Measurements from ENCODE around the gene ICA1L. TPM values are rescaled to one million over a fixed set of nuclear protein-coding genes. Genes with fewer than 3 reads are reported as not detected.

ICA1L gene
- total and polyA plus RNA-seq, 2 of the 8 experiments (the other 6 are each of a cell fraction or from before 2014, with no cell fraction given), result 1.1 to 3.4 TPM

- H4K91ac ChIP-seq (replicated peaks; ENCODE audit: insufficient read length, low read length), result peak within 1 kb of the TSS; percentile 75
- H3K56ac ChIP-seq (replicated peaks; ENCODE audit: insufficient read length, low read depth, low read length), result peak within 1 kb of the TSS; percentile 81
- whole genome bisulfite sequencing, 2 experiments (ENCODE audit: extremely low coverage in 1 of 2, insufficient coverage in 1 of 2, insufficient read length in 1 of 2, insufficient replicate concordance in 2 of 2, low coverage in 1 of 2, low lambda C conversion rate in 2 of 2, missing lambda C conversion rate in 1 of 2), result 2% methylated on average over 35 of the region's 39 CpGs; no CpG with 5 or more reads in 1 of the 2 experiments
- no peaks in the 10 kb centered on the region for H3K9me3 ChIP-seq (ENCODE audit: insufficient read depth in 2 of 2, low read depth in 1 of 2, low read length in 1 of 2)
- ChIA-PET POLR2A (ENCODE audit: partially characterized antibody) (interaction anchor here (0.7 to 2.6 kb wide), 21 partner anchors 11 to 416 kb away, joined by 3 to 10 read pairs (median 4); partner anchors contain the start of genes ABI2, CYP20A1, ICA1L and NBEAL1), CTCF (ENCODE audit: partially characterized antibody) (interaction anchor here (0.6 kb wide), 2 partner anchors 176 to 328 kb away, joined by 3 read pairs; no protein-coding TSS in a partner anchor)
- H2BK5ac ChIP-seq (ENCODE audit: low read depth, low read length), result peak within 1 kb of the TSS; percentile 98
- no peak within 1 kb of the TSS for H3K23ac ChIP-seq (ENCODE audit: insufficient read length)
- H2BK120ac ChIP-seq (replicated peaks; ENCODE audit: low read depth, low read length), result peak within 1 kb of the TSS; percentile 75
- peaks cover 0 to 10% (median 1%) of the 10 kb centered on the region in 4 experiments; a peak in 2 of 8 replicates for H3K36me3 ChIP-seq (ENCODE audit: control insufficient read depth in 2 of 4, insufficient read depth in 4 of 4, low read length in 3 of 4)
- FAIRE-seq (peak; percentile 42), DNase-seq (ENCODE audit: low read depth in 1 of 2, low spot score in 2 of 2) (peak; percentile 56 to 88)
- H3K14ac ChIP-seq (ENCODE audit: insufficient read length), result no peak within 1 kb of the TSS
- H3K79me2 ChIP-seq (ENCODE audit: control insufficient read depth in 1 of 2, insufficient read depth in 2 of 2, low read length in 2 of 2), result peaks cover 20 to 48% of the 10 kb centered on the region in 2 experiments
- H3K4me1 ChIP-seq (replicated peaks in 1 of 4; ENCODE audit: control insufficient read depth in 3 of 4, insufficient read depth in 4 of 4, low read length in 3 of 4), result no peaks in the 10 kb centered on the region; a peak in 1 of 7 replicates
- peak within 1 kb of the TSS; percentile 99 for H3K18ac ChIP-seq (ENCODE audit: extremely low read depth, low read length)
- H2AK5ac ChIP-seq (ENCODE audit: low read depth, low read length), result peak within 1 kb of the TSS; percentile 95; the same call in 1 of the 2 replicates
- peak within 1 kb of the TSS; percentile 83; the same call in 1 of the 2 replicates for H2BK20ac ChIP-seq (ENCODE audit: low read length)
- H2AFZ ChIP-seq (ENCODE audit: low read length), result peak within 1 kb of the TSS; percentile 99
- H3K4me2 ChIP-seq (ENCODE audit: insufficient read depth in 1 of 2, low read depth in 2 of 2, low read length in 2 of 2), result peak within 1 kb of the TSS; percentile 58 to 79
- H2BK15ac ChIP-seq (ENCODE audit: low read length), result peak within 1 kb of the TSS; percentile 89; the same call in 1 of the 2 replicates
- H3K27ac ChIP-seq (ENCODE audit: low read depth, low read length), result peak within 1 kb of the TSS; percentile 74
- no peaks in the 10 kb centered on the region; the same call in 1 of the 2 replicates for H3K23me2 ChIP-seq (ENCODE audit: low read depth, low read length)
- peak within 1 kb of the TSS; percentile 90 to 100 (median 94) for H3K9ac ChIP-seq (replicated peaks in 1 of 4; ENCODE audit: extremely low read depth in 1 of 4, low read depth in 3 of 4, low read length in 3 of 4)
- H2BK12ac ChIP-seq (ENCODE audit: low read depth, low read length), result peak within 1 kb of the TSS; percentile 94; the same call in 1 of the 2 replicates
- H4K8ac ChIP-seq (ENCODE audit: extremely low read depth, insufficient read depth, low read length), result peak within 1 kb of the TSS; percentile 88; the same call in 1 of the 2 replicates
- peak within 1 kb of the TSS; percentile 96 to 99 (median 98) for H3K4me3 ChIP-seq (ENCODE audit: extremely low read depth in 1 of 4, insufficient read depth in 2 of 4, low read depth in 3 of 4, low read length in 4 of 4)
- peaks cover 2% of the 10 kb centered on the region in 2 experiments for H4K20me1 ChIP-seq (replicated peaks in 1 of 2; ENCODE audit: control insufficient read depth in 1 of 2, insufficient read depth in 2 of 2, low read length in 2 of 2)
- H3K27me3 ChIP-seq (replicated peaks in 1 of 4; ENCODE audit: control insufficient read depth in 3 of 4, extremely low read depth in 1 of 4, insufficient read depth in 3 of 4, low read length in 3 of 4), result no peaks in the 10 kb centered on the region
- peak within 1 kb of the TSS; percentile 79 for H4K5ac ChIP-seq (ENCODE audit: insufficient read length, low read depth, low read length)
- peaks cover 3% of the 10 kb centered on the region for H3K79me1 ChIP-seq (ENCODE audit: low read depth, low read length)
- peak within 1 kb of the TSS; percentile 99 for H3K4ac ChIP-seq (replicated peaks; ENCODE audit: insufficient read length, low read depth, low read length)
- TF ChIP-seq ATF2 (IDR thresholded peaks at IDR 0.05; ENCODE audit: low read length) (no peak), KDM1A (IDR thresholded peaks at IDR 0.05; ENCODE audit: borderline replicate concordance, low read length) (no peak), E2F6 (IDR thresholded peaks at IDR 0.05) (peak; percentile 21; the same call in 1 of the 2 replicates), PHF8 (conservative IDR thresholded peaks at IDR 0.05; ENCODE audit: low read depth, low read length) (peak; percentile 68; the same call in 1 of the 2 replicates), KDM5A (IDR thresholded peaks at IDR 0.05; ENCODE audit: low read length) (peak; percentile 41), HDAC2 (IDR thresholded peaks at IDR 0.05; ENCODE audit: borderline replicate concordance in 1 of 2, low read depth in 2 of 2, low read length in 2 of 2) (peak; percentile 1 to 78; a peak in 1 of 4 replicates), BRCA1 (IDR thresholded peaks at IDR 0.05; ENCODE audit: low read depth, low read length) (peak; percentile 43; the same call in 1 of the 2 replicates)
These were observed 40.2 kb upstream of the ICA1L start, which contains the start of the genes CARF and WDR12 for GRCh38 chr2:202911512-202912341. TSS of gene CARF (plus strand) at chr2:202912275. CDS start at chr2:202941903, 29,628 bp downstream. TSS of gene WDR12 (minus strand) at chr2:202911673. CDS start at chr2:202911476, 197 bp downstream.
